ENCODE measurements around the gene RBP5.
A peak's percentile ranks its signal among the peaks of the same experiment; 100 is the strongest.

Gene RBP5

GRCh38 chr12:7144414-7145120, 15.9 kb upstream of the RBP5 start:
- DNase-seq = peak in 1 of 2 experiments; percentile 60

- DNase-seq = no peak
These were observed 14.9 kb upstream of the RBP5 start for GRCh38 chr12:7143564-7143963.

GRCh38 chr12:7142809-7143465, 14.2 kb upstream of the RBP5 start:
- DNase-seq = no peak

- peak; percentile 4 to 60 for DNase-seq
These were observed 13.5 kb upstream of the RBP5 start for GRCh38 chr12:7142056-7142644.

GRCh38 chr12:7141351-7142005, 12.8 kb upstream of the RBP5 start:
- no peak for DNase-seq

GRCh38 chr12:7139200-7139599, 10.5 kb upstream of the RBP5 start:
- DNase-seq = no peak

GRCh38 chr12:7137908-7138307, 9.2 kb upstream of the RBP5 start:
- DNase-seq = no peak

GRCh38 chr12:7136676-7137075, 8.0 kb upstream of the RBP5 start:
- no peak for DNase-seq

GRCh38 chr12:7136071-7136470, 7.4 kb upstream of the RBP5 start:
- DNase-seq = no peak

GRCh38 chr12:7134396-7135166, 5.9 kb upstream of the RBP5 start:
- DNase-seq = no peak

- no peak for DNase-seq
These were observed 2.8 kb upstream of the RBP5 start for GRCh38 chr12:7131502-7131866.

GRCh38 chr12:7130701-7131501, 2.2 kb upstream of the RBP5 start:
- peak in 1 of 2 experiments; percentile 20 for DNase-seq

GRCh38 chr12:7129872-7130691, 1.4 kb upstream of the RBP5 start, which contains the start of gene CLSTN3:
Gene CLSTN3, plus strand, starts transcription at chr12:7130371. Its CDS starts 278 bp downstream, at chr12:7130649.
- peak; percentile 27 to 84 for DNase-seq

GRCh38 chr12:7129287-7129871, 690 bp upstream of the RBP5 start:
- DNase-seq = no peak

GRCh38 chr12:7127916-7128626, 618 bp downstream of the RBP5 start:
- no peak for DNase-seq

- no peak for DNase-seq
These were observed 3.0 kb downstream of the RBP5 start for GRCh38 chr12:7125632-7126227.

GRCh38 chr12:7123806-7124522, 4.7 kb downstream of the RBP5 start:
- DNase-seq = no peak

- no peak for DNase-seq
These were observed 5.6 kb downstream of the RBP5 start for GRCh38 chr12:7122811-7123769.

Data from NCI-H446 (cell line).